T-helper 2 cell (primary cell): ENCODE results near the gene SERPINB1.
"Not testable (repeated sequence)": the region's sequence is repeated elsewhere in the genome, so short reads cannot be mapped to it uniquely, and the experiment has no call there.

Experiments used
- DNase-seq, 5 experiments: peaks; one replicate each; pipeline versions ENCODE4 v3.0.0 to v3.0.0-alpha.2; 2012 to 2022

SERPINB1 gene

GRCh38 chr6:2810092-2810671 is 31.5 kb downstream of the SERPINB1 start:
- no peak for DNase-seq

GRCh38 chr6:2809015-2809414 is 32.6 kb downstream of the SERPINB1 start:
- no peak for DNase-seq

- no peak for DNase-seq
Observed at GRCh38 chr6:2807342-2808090, 34.1 kb downstream of the SERPINB1 start.

GRCh38 chr6:2806644-2807043 is 35.0 kb downstream of the SERPINB1 start:
- no peak for DNase-seq

- no peak for DNase-seq
Observed at GRCh38 chr6:2805031-2805430, 36.6 kb downstream of the SERPINB1 start.

GRCh38 chr6:2804516-2804915 is 37.1 kb downstream of the SERPINB1 start:
- DNase-seq: no peak

GRCh38 chr6:2803731-2804429 is 37.8 kb downstream of the SERPINB1 start:
- no peak for DNase-seq

- no peak for DNase-seq
Observed at GRCh38 chr6:2802521-2803060, 39.1 kb downstream of the SERPINB1 start.

GRCh38 chr6:2801687-2802086 is 40.0 kb downstream of the SERPINB1 start:
- DNase-seq: not testable (repeated sequence)

- DNase-seq: no peak
Observed at GRCh38 chr6:2800552-2801316, 40.9 kb downstream of the SERPINB1 start.

GRCh38 chr6:2799936-2800527 is 41.6 kb downstream of the SERPINB1 start:
- DNase-seq: peak in 1 of 5 experiments; percentile 52

- no peak for DNase-seq
Observed at GRCh38 chr6:2798586-2799134, 43.0 kb downstream of the SERPINB1 start.

- no peak for DNase-seq
Observed at GRCh38 chr6:2797564-2798031, 44.1 kb downstream of the SERPINB1 start.

- no peak for DNase-seq
Observed at GRCh38 chr6:2796861-2797260, 44.8 kb downstream of the SERPINB1 start.

- DNase-seq: peak in 1 of 5 experiments; percentile 15
Observed at GRCh38 chr6:2795956-2796355, 45.7 kb downstream of the SERPINB1 start.

- no peak for DNase-seq
Observed at GRCh38 chr6:2795162-2795561, 46.5 kb downstream of the SERPINB1 start.

- DNase-seq: no peak
Observed at GRCh38 chr6:2794171-2794730, 47.4 kb downstream of the SERPINB1 start.

- peak in 1 of 5 experiments; percentile 77 for DNase-seq
Observed at GRCh38 chr6:2793534-2794151, 48.0 kb downstream of the SERPINB1 start.

GRCh38 chr6:2792330-2793110 is 49.1 kb downstream of the SERPINB1 start:
- DNase-seq: no peak

GRCh38 chr6:2791450-2791974 is 50.2 kb downstream of the SERPINB1 start:
- no peak for DNase-seq
